Mesendoderm (in vitro differentiated cells): ENCODE data around the gene ALPP.
A peak's percentile ranks its signal among the peaks of the same experiment; 100 is the strongest.
"Not testable (repeated sequence)": the region's sequence is repeated elsewhere in the genome, so short reads cannot be mapped to it uniquely, and the experiment has no call there.

ENCODE experiments used
- DNase-seq: peaks from one replicate; pipeline ENCODE4 v3.0.0; 2013
- H2AK5ac ChIP-seq: 2 replicates; pipeline ENCODE4 v1.6.1; 2013; ENCODE audit warnings: low read length, inconsistent platforms
- H2BK120ac ChIP-seq: 2 replicates; pipeline ENCODE4 v1.6.1; 2013; ENCODE audit warnings: low read depth, mild to moderate bottlenecking, low read length, moderate library complexity, mixed read lengths
- H2BK15ac ChIP-seq: replicated peaks from 2 replicates; pipeline ENCODE4 v1.6.1; 2013; ENCODE audit warnings: low read depth, mild to moderate bottlenecking, moderate library complexity
- H2BK5ac ChIP-seq: 2 replicates; pipeline ENCODE4 v1.6.1; 2013; ENCODE audit warnings: low read length, inconsistent platforms
- H3K18ac ChIP-seq: 2 replicates; pipeline ENCODE4 v1.6.1; 2013; ENCODE audit warnings: mild to moderate bottlenecking, low read length, mixed read lengths
- H3K23ac ChIP-seq: one replicate; pipeline ENCODE4 v1.6.1; 2013; ENCODE audit warnings: low read length
- H3K27ac ChIP-seq: 2 replicates; pipeline ENCODE4 v1.5.1; 2013; ENCODE audit warnings: low read depth, mild to moderate bottlenecking, inconsistent platforms, low read length, moderate library complexity
- H3K27me3 ChIP-seq: 2 replicates; pipeline ENCODE4 v1.6.1; 2013; ENCODE audit warnings: low read length, control low read depth, mild to moderate bottlenecking, inconsistent platforms; ENCODE audit not compliant: insufficient read depth, poor library complexity
- H3K36me3 ChIP-seq: 2 replicates; pipeline ENCODE4 v1.6.1; 2013; ENCODE audit warnings: low read length, inconsistent platforms; ENCODE audit not compliant: control insufficient read depth, insufficient read depth
- H3K4ac ChIP-seq: one replicate; pipeline ENCODE4 v1.6.1; 2013; ENCODE audit warnings: low read depth, mild to moderate bottlenecking, low read length, moderate library complexity
- H3K4me1 ChIP-seq: 2 replicates; pipeline ENCODE4 v1.6.1; 2013; ENCODE audit warnings: low read depth, low read length, inconsistent platforms; ENCODE audit not compliant: control insufficient read depth
- H3K4me2 ChIP-seq: 2 replicates; pipeline ENCODE4 v1.6.1; 2013; ENCODE audit warnings: low read length
- H3K4me3 ChIP-seq: 2 replicates; pipeline ENCODE4 v1.5.1; 2013; ENCODE audit warnings: mild to moderate bottlenecking, low read length
- H3K56ac ChIP-seq: one replicate; pipeline ENCODE4 v1.6.1; 2013; ENCODE audit warnings: low read length
- H3K79me1 ChIP-seq: 2 replicates; pipeline ENCODE4 v1.6.1; 2013; ENCODE audit warnings: low read length, inconsistent platforms
- H3K79me2 ChIP-seq: 2 replicates; pipeline ENCODE4 v1.6.1; 2013; ENCODE audit warnings: mild to moderate bottlenecking, low read length; ENCODE audit not compliant: control insufficient read depth, insufficient read depth
- H3K9ac ChIP-seq: 2 replicates; pipeline ENCODE4 v1.6.1; 2013; ENCODE audit warnings: low read length, inconsistent platforms
- H4K5ac ChIP-seq: one replicate; pipeline ENCODE4 v1.6.1; 2013; ENCODE audit warnings: low read length
- H4K8ac ChIP-seq: one replicate; pipeline ENCODE4 v1.6.1; 2013; ENCODE audit warnings: low read depth, mild to moderate bottlenecking, control low read depth, low read length, moderate library complexity
- WGBS: extraction: QIAGEN DNeasy Blood & Tissue Kit; methylation state at CpG from one replicate; pipeline ENCODE4 v1.1.7; 2013; ENCODE audit warnings: low lambda C conversion rate, missing lambda C conversion rate; ENCODE audit not compliant: insufficient coverage; ENCODE audit errors: extremely low coverage; 5-methylcytosine and 5-hydroxymethylcytosine counted together

ALPP gene

GRCh38 chr2:232421189-232421785 lies 42.7 kb downstream of the ALPP start:
- Histone ChIP-seq H3K56ac (no peak overlapping the region), H3K4ac (no peak overlapping the region), H2AK5ac (no peak overlapping the region), H3K79me2 (no peaks in the 10 kb centered on the region), H3K23ac (no peak overlapping the region), H4K8ac (no peak overlapping the region), H3K18ac (no peak overlapping the region), H3K36me3 (no peaks in the 10 kb centered on the region), H3K4me2 (peak overlapping the region; percentile 30), H3K27ac (no peak overlapping the region), H2BK15ac (no peak overlapping the region), H4K5ac (no peak overlapping the region), H3K27me3 (peaks cover 44% of the 10 kb centered on the region), H3K4me3 (no peak overlapping the region), H3K9ac (no peak overlapping the region), H2BK5ac (no peak overlapping the region), H3K4me1 (no peaks in the 10 kb centered on the region), H2BK120ac (no peak overlapping the region), H3K79me1 (no peaks in the 10 kb centered on the region)
- no CpG with 5 or more reads among the region's 22 CpGs for WGBS
- DNase-seq: peak; percentile 60

- Histone ChIP-seq H3K27me3 (peaks cover 44% of the 10 kb centered on the region), H3K4me1 (no peaks in the 10 kb centered on the region), H3K79me1 (no peaks in the 10 kb centered on the region), H2BK5ac (no peak overlapping the region), H2AK5ac (no peak overlapping the region), H2BK15ac (no peak overlapping the region), H3K4me2 (no peak overlapping the region), H3K36me3 (no peaks in the 10 kb centered on the region), H3K18ac (no peak overlapping the region), H3K9ac (no peak overlapping the region), H3K27ac (no peak overlapping the region), H4K5ac (no peak overlapping the region), H4K8ac (no peak overlapping the region), H3K4ac (no peak overlapping the region), H3K79me2 (no peaks in the 10 kb centered on the region), H3K4me3 (no peak overlapping the region), H3K56ac (no peak overlapping the region), H2BK120ac (no peak overlapping the region), H3K23ac (no peak overlapping the region)
- DNase-seq: no peak
- WGBS: no CpG with 5 or more reads among the region's 10 CpGs
These were observed 43.5 kb downstream of the ALPP start for GRCh38 chr2:232422051-232422450.

GRCh38 chr2:232422996-232423395 lies 44.4 kb downstream of the ALPP start:
- not testable (repeated sequence) for H3K27ac ChIP-seq, H3K18ac ChIP-seq, H2BK15ac ChIP-seq, H3K36me3 ChIP-seq, H3K56ac ChIP-seq, H3K4me2 ChIP-seq, H3K23ac ChIP-seq, H3K79me1 ChIP-seq, H4K5ac ChIP-seq, H3K9ac ChIP-seq, H3K79me2 ChIP-seq, H4K8ac ChIP-seq, H2AK5ac ChIP-seq, H2BK120ac ChIP-seq, H3K4ac ChIP-seq, H3K4me1 ChIP-seq, H2BK5ac ChIP-seq, H3K4me3 ChIP-seq
- no CpG with 5 or more reads among the region's 3 CpGs for WGBS
- peaks cover 43% of the 10 kb centered on the region for H3K27me3 ChIP-seq
- DNase-seq: peak; percentile 66

GRCh38 chr2:232423407-232423806 lies 44.9 kb downstream of the ALPP start:
- H2AK5ac ChIP-seq, H3K79me2 ChIP-seq, H2BK5ac ChIP-seq, H3K27ac ChIP-seq, H3K9ac ChIP-seq, H3K4me3 ChIP-seq, H4K8ac ChIP-seq, H2BK15ac ChIP-seq, H4K5ac ChIP-seq, H3K36me3 ChIP-seq, H3K4me2 ChIP-seq, H3K79me1 ChIP-seq, H3K18ac ChIP-seq, H3K56ac ChIP-seq, H2BK120ac ChIP-seq, H3K23ac ChIP-seq, H3K4ac ChIP-seq, H3K4me1 ChIP-seq: not testable (repeated sequence)
- no CpG with 5 or more reads among the region's 7 CpGs for WGBS
- DNase-seq: peak; percentile 67
- peaks cover 39% of the 10 kb centered on the region for H3K27me3 ChIP-seq

GRCh38 chr2:232431705-232432590 lies 53.4 kb downstream of the ALPP start:
- H3K56ac ChIP-seq: peak overlapping the region; percentile 64
- no CpG with 5 or more reads among the region's 16 CpGs for WGBS
- no peak overlapping the region for H2AK5ac ChIP-seq
- no peaks in the 10 kb centered on the region for H3K27me3 ChIP-seq
- DNase-seq: no peak
- H3K18ac ChIP-seq: no peak overlapping the region
- no peaks in the 10 kb centered on the region for H3K4me1 ChIP-seq
- H2BK5ac ChIP-seq: no peak overlapping the region
- H3K4me3 ChIP-seq: no peak overlapping the region
- H2BK15ac ChIP-seq: no peak overlapping the region
- H3K4ac ChIP-seq: no peak overlapping the region
- H3K27ac ChIP-seq: no peak overlapping the region
- H2BK120ac ChIP-seq: no peak overlapping the region
- no peaks in the 10 kb centered on the region for H3K36me3 ChIP-seq
- H4K5ac ChIP-seq: no peak overlapping the region
- H3K4me2 ChIP-seq: no peak overlapping the region
- no peaks in the 10 kb centered on the region for H3K79me1 ChIP-seq
- H4K8ac ChIP-seq: no peak overlapping the region
- H3K9ac ChIP-seq: no peak overlapping the region
- H3K79me2 ChIP-seq: no peaks in the 10 kb centered on the region
- no peak overlapping the region for H3K23ac ChIP-seq
